HG02763 (cell line): Measurements from ENCODE around the gene BCKDHB.
"Not testable (repeated sequence)": the region's sequence is repeated elsewhere in the genome, so short reads cannot be mapped to it uniquely, and the experiment has no call there.

Experiments
- ATAC-seq: cut with Tn5 transposase; IDR thresholded peaks from one replicate; pipeline ENCODE4 v1.9.1; 2021; ENCODE audit warnings: mild to moderate bottlenecking, moderate library complexity; ENCODE audit not compliant: unreplicated experiment

BCKDHB gene

DNA sequence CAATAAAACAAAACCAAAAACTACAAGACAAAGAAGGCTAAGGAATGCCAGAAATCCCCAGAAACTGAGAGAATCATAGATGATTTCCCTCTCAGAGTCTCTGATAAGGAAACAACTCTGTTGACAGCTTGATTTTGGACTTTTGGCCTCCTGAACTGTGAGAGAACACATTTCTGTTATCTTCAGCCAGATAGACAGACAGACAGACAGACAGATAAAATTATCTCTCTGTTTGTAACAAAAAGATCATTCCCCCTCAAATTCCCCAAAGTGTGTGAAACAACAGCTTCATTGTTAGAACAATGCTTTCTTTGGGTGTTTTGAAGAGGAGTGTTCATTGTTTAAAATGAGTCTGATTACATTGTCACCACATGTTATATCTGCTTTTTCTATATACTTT, 148.2 kb downstream of the BCKDHB start:
- ATAC-seq = no peak

- no peak for ATAC-seq
These were observed 150.2 kb downstream of the BCKDHB start for GRCh38 chr6:80256691-80257090.

GRCh38 chr6:80259118-80259517, 152.6 kb downstream of the BCKDHB start:
- ATAC-seq = no peak

DNA sequence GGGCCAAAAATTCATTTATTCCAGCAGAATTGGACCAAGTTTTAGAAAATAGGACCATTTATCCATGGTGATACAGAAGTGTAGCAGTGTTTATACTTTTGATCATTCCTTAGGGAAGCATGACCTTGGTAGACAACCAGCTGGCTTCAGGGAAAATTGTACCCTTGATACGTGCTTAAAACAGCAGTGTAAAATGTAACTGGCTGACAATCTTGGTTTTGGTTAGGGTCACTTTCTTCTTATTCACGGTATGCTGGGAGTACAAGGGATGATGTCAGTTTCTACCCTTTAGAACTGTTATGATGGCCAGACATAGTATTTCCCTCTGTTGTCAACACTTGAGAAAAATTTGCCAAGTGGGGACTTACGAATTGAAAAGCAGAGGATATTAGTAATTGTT, 157.1 kb downstream of the BCKDHB start:
- ATAC-seq = no peak

GRCh38 chr6:80268865-80269730, 162.6 kb downstream of the BCKDHB start:
- no peak for ATAC-seq

DNA sequence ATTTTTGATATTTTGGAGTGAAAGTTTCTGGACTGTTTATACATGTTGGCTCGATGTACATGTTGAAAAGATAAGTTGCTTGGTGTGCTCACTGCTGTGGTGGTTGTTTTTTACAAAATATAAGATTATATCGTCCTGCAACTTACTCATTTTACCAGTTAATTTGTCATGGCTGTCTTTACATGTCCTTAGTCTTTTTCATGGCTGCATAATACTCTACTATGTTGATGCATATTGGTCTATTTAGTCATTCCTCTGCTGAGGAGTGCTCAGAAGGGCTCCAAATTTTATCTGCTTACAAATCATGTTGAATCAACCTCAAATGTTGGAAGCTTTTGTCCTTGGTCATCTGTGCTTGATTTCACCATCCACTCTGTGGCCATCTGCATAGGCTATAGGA, 164.6 kb downstream of the BCKDHB start:
- ATAC-seq = no peak

DNA sequence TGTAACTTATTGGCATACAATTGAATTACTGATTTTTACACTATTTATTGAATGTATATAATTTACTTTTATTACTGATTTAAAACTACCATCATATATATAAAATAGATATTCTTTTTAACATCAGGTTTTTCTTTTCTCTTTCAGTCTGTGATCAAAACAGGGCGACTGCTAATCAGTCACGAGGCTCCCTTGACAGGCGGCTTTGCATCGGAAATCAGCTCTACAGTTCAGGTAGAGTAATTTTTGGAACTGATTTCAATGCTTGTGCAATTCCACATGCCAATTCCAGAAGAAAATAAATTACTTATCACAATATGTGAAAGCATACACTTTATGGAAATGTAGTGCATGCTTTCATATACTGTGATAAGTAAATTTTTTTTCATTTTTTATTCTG, 166.5 kb downstream of the BCKDHB start:
- ATAC-seq = no peak

- ATAC-seq = no peak
These were observed 170.4 kb downstream of the BCKDHB start for GRCh38 chr6:80276861-80277260.

DNA sequence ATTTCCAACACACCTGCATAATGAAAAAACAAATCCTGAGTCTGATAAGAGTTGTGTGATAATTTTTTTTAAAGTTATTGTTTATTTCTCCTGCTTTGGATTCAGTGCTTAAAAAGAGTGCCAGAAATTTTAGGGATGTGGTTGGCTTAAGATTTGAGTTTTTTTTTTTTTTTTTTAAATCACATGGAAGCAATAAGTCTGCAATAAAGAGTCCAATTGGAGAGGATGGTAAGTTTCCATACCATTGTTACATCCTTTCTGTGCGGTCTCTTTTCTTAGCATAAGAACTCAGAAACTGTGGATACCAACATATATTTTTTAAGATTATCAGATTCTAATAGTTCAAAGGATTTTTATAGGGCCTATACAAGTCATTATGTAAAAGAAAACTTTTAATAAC, 171.0 kb downstream of the BCKDHB start:
- no peak for ATAC-seq

- ATAC-seq = no peak
These were observed 174.0 kb downstream of the BCKDHB start for GRCh38 chr6:80280262-80281010.

- no peak for ATAC-seq
These were observed 176.6 kb downstream of the BCKDHB start for GRCh38 chr6:80282913-80283554.

DNA sequence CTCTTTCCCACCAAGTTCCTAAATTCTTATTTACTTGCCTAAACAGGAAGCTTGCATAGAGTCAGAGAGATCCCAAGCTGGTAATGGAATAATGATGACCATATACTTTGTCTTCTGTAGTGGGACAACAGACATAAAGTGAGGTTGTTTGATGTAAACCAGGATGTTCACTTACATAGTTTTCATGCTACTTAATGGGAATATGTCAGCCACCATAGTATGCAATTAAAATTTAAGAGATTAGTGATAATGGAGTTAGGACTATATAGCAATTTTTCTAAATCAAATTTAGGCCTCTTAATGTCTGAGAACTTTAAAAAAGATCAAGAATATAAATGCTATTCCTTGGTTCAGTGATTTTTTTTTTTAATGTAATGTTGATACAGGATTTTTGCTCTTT, 180.6 kb downstream of the BCKDHB start:
- ATAC-seq = no peak

GRCh38 chr6:80287607-80288006, 181.1 kb downstream of the BCKDHB start:
- no peak for ATAC-seq

DNA sequence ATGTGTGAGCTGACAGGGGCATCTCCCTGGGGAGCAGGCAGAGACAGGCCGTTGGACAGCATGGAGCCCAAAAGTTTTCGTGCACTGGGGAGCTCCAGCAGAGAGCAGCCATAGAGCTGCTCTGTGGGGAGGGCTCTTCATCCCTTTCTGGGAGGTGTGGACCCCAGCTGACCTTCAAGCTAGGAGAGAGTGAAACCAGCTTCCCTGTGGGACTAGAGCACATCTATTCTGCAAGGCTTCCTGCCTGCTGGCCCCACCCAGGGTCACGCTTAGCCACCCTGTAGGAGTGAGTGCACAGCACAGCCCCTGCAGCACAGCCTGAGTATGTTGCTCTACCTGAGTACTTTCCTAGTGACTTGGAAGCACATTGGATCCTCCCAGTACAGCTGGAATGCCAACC, 183.3 kb downstream of the BCKDHB start:
- no peak for ATAC-seq

DNA sequence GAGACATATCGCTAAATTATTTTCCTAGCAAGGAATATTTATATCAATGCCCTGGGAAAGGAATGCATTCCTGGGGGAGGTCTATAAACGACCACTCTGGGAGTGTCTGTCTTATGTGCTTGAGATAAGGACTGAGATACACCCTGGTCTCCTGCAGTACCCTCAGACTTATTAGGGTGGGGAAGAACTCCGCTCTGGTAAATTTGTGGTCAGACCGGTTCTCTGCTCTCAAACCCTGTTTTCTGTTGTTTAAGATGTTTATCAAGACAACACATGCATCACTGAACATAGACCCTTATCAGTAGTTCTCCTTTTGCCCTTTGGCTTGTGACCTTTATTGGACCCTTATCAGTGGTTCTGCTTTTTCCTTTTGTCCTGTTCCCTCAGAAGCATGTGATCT, 188.1 kb downstream of the BCKDHB start:
- not testable (repeated sequence) for ATAC-seq

GRCh38 chr6:80302716-80303115, 196.2 kb downstream of the BCKDHB start:
- ATAC-seq = no peak

DNA sequence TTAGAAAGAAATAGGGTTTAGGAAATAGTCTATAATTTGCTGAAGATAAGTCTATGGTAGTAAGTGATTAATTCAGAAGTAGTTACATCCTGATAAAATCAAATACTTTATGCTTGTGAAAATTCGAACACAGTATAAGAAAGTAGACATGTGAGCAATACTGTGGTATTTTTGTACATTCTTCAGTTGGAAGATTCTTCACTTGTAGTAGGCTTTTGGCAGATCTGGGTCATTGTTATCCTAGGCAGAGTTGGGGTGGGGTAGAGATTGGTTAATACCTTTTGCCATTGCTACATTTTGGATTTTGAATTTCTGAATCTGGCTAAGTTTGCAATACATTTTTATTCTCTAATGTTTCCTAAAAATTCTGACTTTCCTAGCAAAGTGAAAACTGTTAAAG, 197.5 kb downstream of the BCKDHB start:
- ATAC-seq = no peak

DNA sequence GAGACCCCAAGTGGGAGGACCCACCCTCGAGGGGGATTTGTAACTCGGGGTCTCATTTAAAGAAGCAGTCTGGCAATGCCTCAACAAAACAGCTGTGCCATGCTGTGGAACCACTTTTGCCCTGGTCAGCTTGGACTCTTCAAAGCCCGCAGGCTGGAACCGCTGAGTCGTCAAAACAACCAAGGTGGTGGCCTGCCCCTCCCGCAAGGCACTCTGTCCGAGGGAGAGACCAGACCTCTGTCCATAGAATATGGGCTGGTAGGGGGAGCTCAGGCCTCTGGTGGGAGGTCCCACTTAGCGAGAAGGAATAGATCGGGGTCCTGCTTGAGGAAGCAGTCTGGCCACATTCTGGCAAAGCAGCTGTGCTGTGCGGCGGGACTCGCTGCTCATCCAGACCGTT, 208.1 kb downstream of the BCKDHB start:
- ATAC-seq = no peak

DNA sequence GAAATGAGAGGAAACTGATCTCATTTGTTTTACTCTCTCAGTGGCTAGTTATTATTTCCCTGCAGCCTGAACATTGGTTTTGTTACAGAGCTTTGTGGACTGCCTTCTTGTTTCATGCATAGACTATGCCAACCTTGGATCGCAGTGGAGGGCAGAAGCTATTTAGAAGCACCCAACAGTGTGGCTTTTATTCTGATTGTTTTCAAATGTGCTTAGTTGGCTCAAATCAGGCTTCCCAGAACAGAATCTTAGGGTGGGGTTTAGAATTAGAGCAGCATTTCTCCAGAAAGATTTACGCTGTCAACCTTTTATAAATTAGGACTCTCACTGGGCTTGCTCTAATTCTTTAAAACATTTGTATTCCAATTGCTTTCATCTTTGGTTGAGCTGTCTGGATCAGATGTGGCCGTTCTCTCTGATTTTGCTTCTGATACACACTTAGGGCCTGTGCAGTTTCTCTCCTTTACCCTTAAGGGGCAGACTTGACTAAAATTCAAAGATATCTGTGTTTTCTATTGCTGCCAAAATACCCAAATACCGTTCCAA, 210.3 kb downstream of the BCKDHB start:
- no peak for ATAC-seq

GRCh38 chr6:80319196-80319595, 212.7 kb downstream of the BCKDHB start:
- ATAC-seq = no peak

DNA sequence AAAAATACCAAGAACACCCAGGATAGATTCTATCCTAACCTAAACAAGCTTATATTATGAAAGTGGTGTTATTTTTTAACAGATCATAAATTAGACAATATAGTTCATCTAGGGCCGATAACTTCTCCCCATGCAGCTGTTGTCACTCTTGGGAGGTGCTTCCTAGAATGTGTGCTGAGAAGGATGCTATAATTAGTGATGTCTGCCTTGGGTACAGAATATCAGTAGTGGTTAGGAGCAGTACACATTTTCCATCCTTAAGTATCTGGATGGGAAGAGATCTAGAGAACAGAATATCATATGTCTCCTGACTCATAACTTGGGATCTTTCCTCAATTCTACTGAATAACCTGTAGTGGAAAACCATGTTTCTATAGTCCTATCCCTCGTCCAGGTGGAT, 214.5 kb downstream of the BCKDHB start:
- no peak for ATAC-seq
